ENCODE measurements around the gene NACC2. TPM values are rescaled to one million over a fixed set of nuclear protein-coding genes. Genes with fewer than 3 reads are reported as not detected.
A peak's percentile ranks its signal among the peaks of the same experiment; 100 is the strongest.

NACC2 gene
- total RNA-seq, 6 experiments from 2014 or later: 10.9 to 25.8 (median 13.8) TPM

GRCh38 chr9:135993409-135993742 is 101.7 kb downstream of the NACC2 start:
- Histone ChIP-seq H3K27me3 (no peaks in the 10 kb centered on the region), H3K36me3 (no peaks in the 10 kb centered on the region), H3K9me3 (no peaks in the 10 kb centered on the region), H3K27ac (peak overlapping the region; percentile 72 to 97 (median 91)), H3K4me3 (peak overlapping the region in 2 of 3 donors; percentile 21 to 35), H3K4me1 (peaks cover 0 to 43% (median 17%) of the 10 kb centered on the region in 4 donors)
- no peak for DNase-seq
- intact Hi-C loops (cut with DNase I): no loop called here
- 58% methylated on average over 8 of the region's 13 CpGs for WGBS (ENCODE audit: insufficient coverage, low coverage, low lambda C conversion rate, missing lambda C conversion rate)
- TF ChIP-seq CTCF (IDR thresholded peaks at IDR 0.05) (no peak), POLR2A (IDR thresholded peaks at IDR 0.05) (no peak)
- ATAC-seq: no peak

- Histone ChIP-seq H3K9me3 (no peaks in the 10 kb centered on the region), H3K36me3 (no peaks in the 10 kb centered on the region), H3K4me1 (peaks cover 0 to 43% (median 17%) of the 10 kb centered on the region in 4 donors), H3K27me3 (no peaks in the 10 kb centered on the region), H3K4me3 (peak overlapping the region; percentile 17 to 35 (median 21)), H3K27ac (peak overlapping the region; percentile 72 to 97 (median 91))
- no peak for TF ChIP-seq CTCF (IDR thresholded peaks at IDR 0.05)
- peak; percentile 61 for TF ChIP-seq POLR2A (IDR thresholded peaks at IDR 0.05)
- intact Hi-C loops (cut with DNase I): no loop called here
- whole genome bisulfite sequencing (ENCODE audit: insufficient coverage, low coverage, low lambda C conversion rate, missing lambda C conversion rate): 0% methylated on average over 5 of the region's 32 CpGs
- DNase-seq (peak; percentile 85 to 89 (median 87)), ATAC-seq (peak; percentile 64 to 70 (median 66))
Observed at GRCh38 chr9:135992486-135993408, 102.3 kb downstream of the NACC2 start.

DNA sequence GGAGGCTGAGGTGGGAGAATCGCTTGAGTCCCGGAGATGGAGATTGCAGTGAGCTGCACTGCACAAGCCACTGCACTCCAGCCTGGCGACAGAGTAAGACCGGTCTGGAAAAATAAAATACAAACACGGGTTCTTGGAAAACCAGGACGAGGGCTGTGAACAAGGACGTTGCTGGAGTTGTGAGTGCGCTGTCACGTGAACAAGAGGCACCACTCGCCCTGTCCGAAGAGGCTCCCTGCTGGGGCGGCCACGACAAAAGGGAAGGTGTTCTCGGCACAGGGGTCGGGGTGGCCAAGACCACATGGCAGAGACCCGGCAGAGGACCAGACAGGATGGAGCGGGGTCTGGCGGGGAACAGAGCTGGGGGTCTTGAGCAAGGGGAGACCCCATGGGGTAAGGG is 103.3 kb downstream of the NACC2 start:
- peaks cover 0 to 43% (median 17%) of the 10 kb centered on the region in 4 donors for H3K4me1 ChIP-seq
- no peaks in the 10 kb centered on the region for H3K36me3 ChIP-seq
- ATAC-seq: no peak
- WGBS (ENCODE audit: insufficient coverage, low coverage, low lambda C conversion rate, missing lambda C conversion rate): 83% methylated on average over 14 of the region's 18 CpGs
- peak overlapping the region; percentile 72 to 97 (median 91) for H3K27ac ChIP-seq
- H3K4me3 ChIP-seq: no peak overlapping the region
- DNase-seq: no peak
- no peaks in the 10 kb centered on the region for H3K27me3 ChIP-seq
- intact Hi-C loops (cut with DNase I): no loop called here
- H3K9me3 ChIP-seq: no peaks in the 10 kb centered on the region
- TF ChIP-seq POLR2A (IDR thresholded peaks at IDR 0.05) (no peak), CTCF (IDR thresholded peaks at IDR 0.05) (no peak)

- no peaks in the 10 kb centered on the region for H3K9me3 ChIP-seq
- no peaks in the 10 kb centered on the region for H3K27me3 ChIP-seq
- H3K27ac ChIP-seq: peak overlapping the region in 2 of 3 donors; percentile 8 to 91
- peak in 3 of 4 donors; percentile 19 to 33 (median 19) for ATAC-seq
- WGBS (ENCODE audit: insufficient coverage, low coverage, low lambda C conversion rate, missing lambda C conversion rate): 28% methylated on average over 8 of the region's 21 CpGs
- intact Hi-C loops (cut with DNase I): no loop called here
- TF ChIP-seq POLR2A (IDR thresholded peaks at IDR 0.05) (no peak), CTCF (IDR thresholded peaks at IDR 0.05) (no peak)
- no peaks in the 10 kb centered on the region for H3K36me3 ChIP-seq
- H3K4me1 ChIP-seq: peaks cover 0 to 41% (median 17%) of the 10 kb centered on the region in 4 donors
- DNase-seq: peak in 2 of 3 donors; percentile 66 to 70
- no peak overlapping the region for H3K4me3 ChIP-seq
Observed at GRCh38 chr9:135990468-135991429, 104.3 kb downstream of the NACC2 start.

Measured in right lobe of liver (tissue), 6 donors.